OCI-LY7 (cell line): Measurements from ENCODE around the gene HUNK.

Experiments
- EZH2phosphoT487 ChIP-seq: fragments of 200-600 bp; sonication (generic); IDR thresholded peaks from 2 replicates; pipeline ENCODE4 v1.6.1; 2018; ENCODE audit warnings: low read depth, borderline replicate concordance, mild to moderate bottlenecking, mixed run types, antibody characterized with exemption, low read length, moderate library complexity, mixed read lengths
- TF ChIP-seq, protein P1 (sequence below): fragments of 200-600 bp; sonication (generic); conservative IDR thresholded peaks from 2 replicates; pipeline ENCODE4 v1.5.1; 2014; ENCODE audit warnings: mild to moderate bottlenecking, antibody characterized with exemption, low read length, moderate library complexity, mixed read lengths

- TF ChIP-seq, protein P1, sequence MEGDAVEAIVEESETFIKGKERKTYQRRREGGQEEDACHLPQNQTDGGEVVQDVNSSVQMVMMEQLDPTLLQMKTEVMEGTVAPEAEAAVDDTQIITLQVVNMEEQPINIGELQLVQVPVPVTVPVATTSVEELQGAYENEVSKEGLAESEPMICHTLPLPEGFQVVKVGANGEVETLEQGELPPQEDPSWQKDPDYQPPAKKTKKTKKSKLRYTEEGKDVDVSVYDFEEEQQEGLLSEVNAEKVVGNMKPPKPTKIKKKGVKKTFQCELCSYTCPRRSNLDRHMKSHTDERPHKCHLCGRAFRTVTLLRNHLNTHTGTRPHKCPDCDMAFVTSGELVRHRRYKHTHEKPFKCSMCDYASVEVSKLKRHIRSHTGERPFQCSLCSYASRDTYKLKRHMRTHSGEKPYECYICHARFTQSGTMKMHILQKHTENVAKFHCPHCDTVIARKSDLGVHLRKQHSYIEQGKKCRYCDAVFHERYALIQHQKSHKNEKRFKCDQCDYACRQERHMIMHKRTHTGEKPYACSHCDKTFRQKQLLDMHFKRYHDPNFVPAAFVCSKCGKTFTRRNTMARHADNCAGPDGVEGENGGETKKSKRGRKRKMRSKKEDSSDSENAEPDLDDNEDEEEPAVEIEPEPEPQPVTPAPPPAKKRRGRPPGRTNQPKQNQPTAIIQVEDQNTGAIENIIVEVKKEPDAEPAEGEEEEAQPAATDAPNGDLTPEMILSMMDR = no peak
- TF ChIP-seq EZH2phosphoT487 = no peak
Measured at GRCh38 chr21:31882711-31883110, 9.9 kb downstream of the HUNK start.
